ENCODE measurements around the gene PSAP. TPM values are rescaled to one million over a fixed set of nuclear protein-coding genes. Genes with fewer than 3 reads are reported as not detected.

The PSAP gene
- total RNA-seq, 2 experiments from 2014 or later, result 94.2 to 101 TPM

- no peak overlapping the region for H3K4me3 Mint-ChIP-seq
- ATAC-seq (no peak), DNase-seq (no peak)
- H3K36me3 Mint-ChIP-seq (ENCODE audit: low read depth), result peaks cover 43% of the 10 kb centered on the region
- ChIA-PET POLR2A (no interaction called here), CTCF (interaction anchor here (0.7 to 2.4 kb wide), 3 partner anchors 46 to 123 kb away, joined by 3 to 8 read pairs (median 3); no protein-coding TSS in a partner anchor)
- H3K9me3 Mint-ChIP-seq, result no peaks in the 10 kb centered on the region
- no peak overlapping the region for H3K27ac Mint-ChIP-seq
- intact Hi-C loops (cut with micrococcal nuclease), result no loop called here
- H3K27me3 Mint-ChIP-seq, result no peaks in the 10 kb centered on the region
- TF ChIP-seq, protein P1, sequence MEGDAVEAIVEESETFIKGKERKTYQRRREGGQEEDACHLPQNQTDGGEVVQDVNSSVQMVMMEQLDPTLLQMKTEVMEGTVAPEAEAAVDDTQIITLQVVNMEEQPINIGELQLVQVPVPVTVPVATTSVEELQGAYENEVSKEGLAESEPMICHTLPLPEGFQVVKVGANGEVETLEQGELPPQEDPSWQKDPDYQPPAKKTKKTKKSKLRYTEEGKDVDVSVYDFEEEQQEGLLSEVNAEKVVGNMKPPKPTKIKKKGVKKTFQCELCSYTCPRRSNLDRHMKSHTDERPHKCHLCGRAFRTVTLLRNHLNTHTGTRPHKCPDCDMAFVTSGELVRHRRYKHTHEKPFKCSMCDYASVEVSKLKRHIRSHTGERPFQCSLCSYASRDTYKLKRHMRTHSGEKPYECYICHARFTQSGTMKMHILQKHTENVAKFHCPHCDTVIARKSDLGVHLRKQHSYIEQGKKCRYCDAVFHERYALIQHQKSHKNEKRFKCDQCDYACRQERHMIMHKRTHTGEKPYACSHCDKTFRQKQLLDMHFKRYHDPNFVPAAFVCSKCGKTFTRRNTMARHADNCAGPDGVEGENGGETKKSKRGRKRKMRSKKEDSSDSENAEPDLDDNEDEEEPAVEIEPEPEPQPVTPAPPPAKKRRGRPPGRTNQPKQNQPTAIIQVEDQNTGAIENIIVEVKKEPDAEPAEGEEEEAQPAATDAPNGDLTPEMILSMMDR (IDR thresholded peaks at IDR 0.05), result no peak
- H3K4me1 Mint-ChIP-seq (ENCODE audit: low read depth), result peaks cover 15% of the 10 kb centered on the region
Measured at GRCh38 chr10:71819985-71820384, 31.1 kb downstream of the PSAP start.

DNA sequence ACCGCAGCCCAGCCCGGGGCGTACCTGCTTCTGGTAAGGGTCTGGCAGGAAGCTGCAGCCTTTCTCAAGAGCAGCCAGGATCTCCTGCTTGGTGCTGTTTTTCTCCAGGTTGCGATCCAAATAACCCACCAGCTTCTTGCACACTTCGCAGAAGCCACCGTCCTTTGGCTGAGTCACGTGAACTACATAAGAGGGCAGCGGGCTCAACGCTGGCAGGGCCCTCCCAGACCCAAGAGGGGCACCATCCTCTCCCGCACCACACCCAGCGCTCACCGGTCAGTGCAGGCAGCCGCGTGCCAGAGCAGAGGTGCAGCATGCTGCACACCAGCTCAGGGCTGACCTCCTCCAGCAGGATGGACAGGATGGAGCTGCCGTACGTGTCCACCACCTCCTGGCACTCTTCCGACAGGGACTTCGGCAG lies 31.6 kb downstream of the PSAP start:
- DNase-seq, result no peak
- intact Hi-C loops (cut with micrococcal nuclease), result no loop called here
- TF ChIP-seq, protein P1 (IDR thresholded peaks at IDR 0.05), result no peak
- H3K9me3 Mint-ChIP-seq, result no peaks in the 10 kb centered on the region
- H3K36me3 Mint-ChIP-seq (ENCODE audit: low read depth), result peaks cover 43% of the 10 kb centered on the region
- CTCF ChIA-PET, result interaction anchor here (0.7 to 2.4 kb wide), 3 partner anchors 45 to 123 kb away, joined by 3 to 8 read pairs (median 3); no protein-coding TSS in a partner anchor
- H3K27ac Mint-ChIP-seq, result peak overlapping the region; percentile 15
- H3K4me3 Mint-ChIP-seq, result no peak overlapping the region
- H3K27me3 Mint-ChIP-seq, result no peaks in the 10 kb centered on the region
- POLR2A ChIA-PET, result no interaction called here
- peaks cover 15% of the 10 kb centered on the region for H3K4me1 Mint-ChIP-seq (ENCODE audit: low read depth)
- no peak for ATAC-seq

DNA sequence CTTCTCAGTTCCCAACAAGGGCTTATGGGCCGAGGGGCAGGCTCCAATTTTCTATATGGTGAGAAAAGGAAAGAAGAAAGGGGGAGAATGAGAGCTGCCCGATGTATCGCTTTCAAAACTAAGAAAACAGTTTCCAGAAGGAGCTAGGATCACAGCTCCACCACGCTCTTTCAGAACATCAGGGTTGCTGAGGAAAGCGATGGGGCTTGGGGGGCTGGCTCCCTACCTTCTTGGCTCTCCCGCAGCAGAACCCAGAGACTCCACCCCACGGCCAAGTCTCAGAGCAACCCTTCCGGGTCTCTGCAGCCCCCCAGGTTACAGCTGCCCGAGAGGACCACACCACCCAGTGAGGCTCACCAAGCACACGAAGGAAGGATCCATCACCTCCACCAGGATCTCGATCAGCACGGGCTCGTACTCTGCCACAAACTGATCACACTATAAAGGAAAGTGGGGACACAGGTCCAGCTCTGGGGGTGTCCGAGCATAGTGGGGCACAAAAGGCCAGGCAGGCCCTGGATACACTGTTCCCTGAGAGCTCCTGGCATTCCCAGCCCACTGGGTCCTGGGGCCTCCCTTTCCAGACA lies 32.3 kb downstream of the PSAP start:
- TF ChIP-seq, protein P1 (IDR thresholded peaks at IDR 0.05), result no peak
- Mint-ChIP-seq H3K9me3 (no peaks in the 10 kb centered on the region), H3K4me3 (no peak overlapping the region), H3K27ac (no peak overlapping the region), H3K36me3 (ENCODE audit: low read depth) (peaks cover 43% of the 10 kb centered on the region), H3K27me3 (no peaks in the 10 kb centered on the region), H3K4me1 (ENCODE audit: low read depth) (peaks cover 15% of the 10 kb centered on the region)
- ATAC-seq (no peak), DNase-seq (no peak)
- CTCF ChIA-PET, result interaction anchor here (0.9 to 2.4 kb wide), 3 partner anchors 45 to 110 kb away, joined by 3 to 8 read pairs (median 4); no protein-coding TSS in a partner anchor
- POLR2A ChIA-PET, result no interaction called here
- intact Hi-C loops (cut with micrococcal nuclease), result no loop called here

GRCh38 chr10:71817831-71818655 lies 33.0 kb downstream of the PSAP start:
- ATAC-seq, result no peak
- no peak overlapping the region for H3K4me3 Mint-ChIP-seq
- intact Hi-C loops (cut with micrococcal nuclease), result no loop called here
- peak overlapping the region; percentile 30 for H3K27ac Mint-ChIP-seq
- H3K4me1 Mint-ChIP-seq (ENCODE audit: low read depth), result peaks cover 15% of the 10 kb centered on the region
- H3K36me3 Mint-ChIP-seq (ENCODE audit: low read depth), result peaks cover 39% of the 10 kb centered on the region
- TF ChIP-seq, protein P1 (IDR thresholded peaks at IDR 0.05), result no peak
- H3K27me3 Mint-ChIP-seq, result no peaks in the 10 kb centered on the region
- CTCF ChIA-PET, result interaction anchor here (1.0 to 2.4 kb wide), 2 partner anchors 79 to 110 kb away, joined by 4 to 8 read pairs; no protein-coding TSS in a partner anchor
- DNase-seq, result no peak
- POLR2A ChIA-PET, result interaction anchor here (1.7 kb wide), 1 partner anchor 161 kb away, joined by 4 read pairs; no protein-coding TSS in a partner anchor
- no peaks in the 10 kb centered on the region for H3K9me3 Mint-ChIP-seq

Data from activated CD8-positive, alpha-beta T cell treated with anti-CD3 and anti-CD28 coated beads for 36 hours (primary cell).